Stromal cell of bone marrow (primary cell): ENCODE measurements around the gene PRKACA.
A peak's percentile ranks its signal among the peaks of the same experiment; 100 is the strongest.

Source experiments
- DNase-seq: peaks from one replicate; pipeline ENCODE4 v3.0.0-alpha.2; 2012; ENCODE audit warnings: low read depth

PRKACA gene

DNA sequence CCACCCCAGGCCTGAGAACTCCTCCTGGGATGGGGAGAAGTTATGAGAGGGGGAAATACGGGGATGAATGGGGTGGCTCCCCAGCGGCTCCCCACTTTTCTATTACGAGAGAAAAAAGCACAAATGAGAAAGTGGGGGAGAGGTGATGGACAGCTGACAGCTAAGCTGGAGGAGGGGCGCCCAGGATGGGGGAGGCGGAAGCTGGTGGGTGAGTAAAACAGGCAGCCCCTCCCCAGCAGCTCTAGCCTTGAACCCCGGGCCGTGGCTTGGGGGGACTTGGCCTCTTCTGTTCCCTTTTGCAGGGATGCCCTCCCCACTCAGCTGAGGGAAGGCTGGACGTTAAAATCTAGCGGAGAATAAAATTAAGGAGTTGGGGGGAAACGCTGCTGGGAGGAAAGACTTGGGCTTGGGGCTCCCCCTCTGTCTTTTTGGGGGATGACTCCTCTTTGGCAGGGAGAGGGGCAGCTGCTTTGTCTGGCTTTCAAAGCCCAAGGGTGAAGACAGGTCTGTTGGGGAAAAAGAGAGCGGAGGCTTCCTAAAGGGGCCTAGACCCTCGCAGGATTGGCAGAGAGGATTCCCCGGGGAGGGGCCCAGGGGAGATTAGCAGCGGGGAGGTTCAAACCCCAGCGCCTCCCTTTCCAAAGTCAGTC is 25.6 kb downstream of the PRKACA start:
- DNase-seq = no peak

DNA sequence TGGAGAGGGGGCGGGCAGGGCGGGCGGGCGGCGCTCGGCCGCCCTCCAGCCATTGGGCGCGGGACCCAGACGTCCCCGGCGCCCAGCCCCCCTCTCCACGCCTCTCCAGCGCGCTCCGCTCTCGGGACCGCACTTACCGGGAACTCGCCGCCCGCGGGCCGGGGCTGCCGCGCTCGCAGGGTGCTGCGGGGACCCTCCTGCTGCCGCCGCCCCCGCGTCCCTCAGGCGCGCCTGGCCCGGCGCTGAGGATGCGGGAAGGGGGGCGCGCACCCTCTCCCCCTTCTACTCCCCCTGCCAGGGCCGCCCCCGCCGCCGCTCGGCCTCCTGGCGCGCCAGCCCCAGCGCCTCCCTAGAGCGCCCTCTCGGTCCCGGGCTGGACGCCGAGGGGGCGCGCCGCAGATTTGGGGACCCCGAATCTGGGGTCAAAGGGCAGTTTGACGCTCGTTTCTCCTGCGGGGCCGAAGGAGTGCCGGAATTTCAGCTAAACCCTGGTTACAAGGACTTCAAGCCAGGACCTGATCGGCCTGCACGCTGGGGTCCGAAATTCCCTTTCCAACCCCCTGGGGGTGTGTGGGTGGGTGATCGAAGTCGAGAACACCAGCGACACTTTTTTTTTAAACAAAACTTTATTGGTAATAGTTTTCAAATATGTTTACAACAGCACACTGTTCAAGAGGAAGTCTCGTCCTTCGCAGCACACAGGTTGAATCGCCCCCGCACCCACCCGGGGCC is 26.3 kb downstream of the PRKACA start:
- DNase-seq = no peak

DNA sequence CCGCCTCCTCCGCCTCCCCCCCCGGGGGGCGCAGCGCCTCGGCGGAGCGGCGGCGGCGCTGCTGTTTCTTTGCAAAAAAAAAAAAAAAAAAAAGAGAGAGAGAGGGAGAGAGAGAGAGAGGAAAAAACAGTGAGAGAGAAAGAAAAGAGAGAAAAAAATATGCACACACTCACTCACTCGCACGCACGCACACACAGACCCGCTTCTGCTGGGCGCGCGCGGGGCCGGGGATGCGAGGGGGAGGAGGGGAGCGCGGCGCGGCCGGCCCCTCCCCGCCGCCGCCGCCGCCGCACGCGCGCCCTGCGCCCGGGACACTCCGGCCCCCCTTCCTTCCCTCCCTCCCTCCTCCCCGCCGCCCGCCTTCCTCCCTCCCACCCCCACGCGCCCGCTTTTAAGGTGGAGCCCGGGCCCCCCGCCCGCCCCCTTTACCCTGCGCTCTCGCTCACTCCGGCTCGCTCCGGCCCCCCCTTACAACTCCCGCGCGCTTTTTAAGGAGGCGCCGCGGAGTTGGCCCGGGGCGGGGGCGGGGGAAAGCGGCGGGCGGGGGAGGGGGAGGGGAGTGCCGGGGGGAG is 27.0 kb downstream of the PRKACA start, which contains the start of gene SAMD1:
TSS of gene SAMD1 (minus strand) at position 243 of the 572 bp plus-strand sequence.
- peak; percentile 83 for DNase-seq

DNA sequence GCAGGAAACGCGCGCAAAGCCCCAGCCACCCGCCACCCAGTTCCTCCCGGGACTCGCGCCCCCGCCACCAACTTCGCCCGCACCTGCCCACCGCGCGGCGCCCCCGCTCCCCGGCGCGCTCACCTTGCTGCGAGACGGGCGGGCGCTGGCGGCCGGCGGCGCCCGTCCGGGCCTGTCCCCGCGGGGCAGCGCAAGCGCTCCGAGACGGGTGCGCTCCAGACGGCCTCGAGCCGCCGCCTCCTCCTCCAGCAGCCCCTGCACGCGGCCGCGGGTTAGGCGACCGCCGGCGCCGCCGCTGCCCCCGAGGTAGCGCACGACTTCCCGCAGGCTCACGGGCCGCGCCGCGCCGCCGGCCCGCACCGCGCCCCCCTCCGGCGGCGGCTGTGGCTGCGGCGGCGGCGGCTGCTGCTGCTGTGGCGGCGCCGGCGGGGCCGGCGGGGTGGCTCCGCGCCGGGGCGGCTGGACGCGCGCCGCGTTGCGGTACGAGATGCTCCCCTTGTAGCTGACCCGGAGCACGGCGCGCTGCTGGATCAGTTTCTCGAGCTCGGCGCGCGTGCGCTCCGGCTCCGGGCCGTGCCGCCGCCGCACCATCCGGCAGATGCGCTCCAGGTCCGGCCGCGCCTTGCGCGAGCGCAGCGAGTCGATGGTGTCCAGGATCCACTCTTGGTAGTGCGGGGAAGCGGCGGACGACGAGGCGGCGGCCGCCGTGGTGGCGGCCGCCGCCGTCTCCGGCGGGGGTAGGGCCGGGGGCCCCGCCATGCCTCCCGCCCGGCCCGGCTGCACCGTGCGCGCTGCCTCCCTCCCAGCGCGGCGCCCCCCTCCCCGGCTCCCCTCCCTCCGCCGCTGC is 27.7 kb downstream of the PRKACA start:
- DNase-seq = no peak

DNA sequence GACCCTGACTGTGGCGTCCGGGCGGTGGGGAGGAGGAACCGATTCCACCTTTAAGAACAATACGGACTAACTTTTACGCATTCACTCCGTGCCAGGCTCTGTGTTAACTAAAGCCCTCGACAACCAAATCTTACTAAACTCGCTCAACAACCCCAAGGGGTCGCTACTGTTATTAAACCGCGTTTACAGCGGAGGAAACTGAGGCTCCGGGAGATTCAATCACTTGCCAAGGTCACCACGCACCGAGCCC is 28.2 kb downstream of the PRKACA start:
- no peak for DNase-seq

DNA sequence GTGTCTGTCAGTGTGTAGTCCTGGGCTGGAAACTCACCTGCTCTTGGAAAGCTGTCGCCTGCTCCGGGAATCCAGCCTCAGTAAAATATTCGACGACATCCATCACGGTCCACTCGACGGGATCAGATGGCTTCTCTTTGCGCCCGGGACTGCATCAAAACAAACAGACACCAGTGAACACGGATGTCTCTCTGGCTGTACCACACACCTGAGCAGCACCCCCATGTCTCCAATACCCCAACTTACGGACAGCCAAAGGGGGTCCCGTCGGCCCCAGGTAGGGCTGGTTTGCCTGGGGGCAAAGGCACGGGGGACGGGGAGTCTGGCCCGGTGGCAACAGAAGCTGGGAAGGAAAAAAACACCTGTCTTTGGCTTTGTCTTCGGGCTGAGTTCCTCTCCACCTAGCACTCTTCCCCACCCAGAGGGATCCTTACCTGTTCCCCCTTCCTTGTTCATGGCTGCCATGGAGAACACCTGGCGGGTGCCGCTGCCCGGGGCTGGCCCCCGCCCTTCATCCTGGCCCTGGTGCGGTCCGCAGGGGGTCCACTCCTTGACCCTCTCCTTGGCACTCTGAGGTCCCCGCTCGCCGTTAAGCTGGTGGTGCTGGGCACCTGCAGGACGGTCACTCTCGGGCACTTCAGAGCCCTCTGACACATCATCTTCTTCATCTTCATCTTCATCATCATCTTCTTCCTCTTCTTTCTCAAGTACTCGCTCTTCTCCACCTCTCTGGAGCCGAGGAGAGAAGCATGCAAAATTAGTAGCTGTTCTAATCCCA is 28.7 kb downstream of the PRKACA start:
- no peak for DNase-seq

DNA sequence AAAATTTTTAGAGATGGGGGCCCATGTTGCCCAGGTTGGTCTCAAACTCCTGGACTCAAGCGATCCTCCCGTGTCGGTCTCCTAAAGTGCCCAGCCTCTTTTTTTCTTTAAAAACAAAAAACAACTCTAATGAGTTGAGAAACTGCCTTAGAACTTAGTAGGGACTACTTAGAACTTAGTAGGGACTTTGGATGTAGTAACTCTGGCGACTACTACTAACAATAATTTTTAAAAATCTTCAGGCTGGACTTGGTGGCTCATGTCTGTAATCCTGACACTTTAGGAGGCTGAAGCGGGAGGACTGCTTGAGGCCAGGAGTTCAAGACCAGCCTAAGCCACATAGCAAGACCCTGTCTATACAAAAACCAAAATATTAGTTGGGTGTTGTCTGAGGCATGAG is 31.5 kb downstream of the PRKACA start:
- DNase-seq = no peak

DNA sequence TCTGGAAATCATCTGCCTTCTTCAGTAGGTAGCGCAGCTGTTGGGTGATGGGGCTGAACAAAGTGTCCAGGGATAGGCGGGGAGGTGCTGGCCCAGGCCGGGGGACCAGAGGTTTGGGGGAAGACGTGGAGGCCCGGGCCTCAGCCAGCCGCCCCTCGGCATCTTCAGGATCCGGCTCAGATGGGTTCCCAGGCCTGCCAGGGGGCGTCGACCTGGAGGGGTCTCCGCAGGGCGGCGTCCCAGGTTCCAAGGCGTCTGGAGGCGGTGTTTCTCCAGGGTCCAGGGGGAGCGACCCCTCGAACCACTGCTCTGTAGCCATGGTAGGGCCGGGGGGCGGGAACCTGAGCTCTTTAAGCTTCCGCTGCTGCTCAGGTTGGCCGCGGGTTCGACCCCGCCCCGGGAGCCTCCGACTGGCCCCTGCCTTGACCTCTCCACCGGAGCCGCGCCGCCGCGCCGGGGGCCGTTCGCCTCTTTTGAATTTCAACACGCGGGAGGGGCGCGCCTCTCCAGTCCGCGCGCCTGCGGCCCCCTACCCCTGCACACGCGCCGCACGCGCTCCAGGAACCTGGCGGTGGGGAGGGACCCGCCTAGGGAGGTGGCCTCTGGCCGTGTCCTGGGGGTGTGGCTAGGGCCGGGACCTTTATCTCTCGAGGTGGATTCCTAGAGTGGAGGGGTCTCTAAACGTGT is 32.1 kb downstream of the PRKACA start, which contains the start of gene C19orf67:
TSS of gene C19orf67 (minus strand) at position 475 of the 687 bp plus-strand sequence. CDS start at position 319, 156 bp downstream.
- DNase-seq = no peak

DNA sequence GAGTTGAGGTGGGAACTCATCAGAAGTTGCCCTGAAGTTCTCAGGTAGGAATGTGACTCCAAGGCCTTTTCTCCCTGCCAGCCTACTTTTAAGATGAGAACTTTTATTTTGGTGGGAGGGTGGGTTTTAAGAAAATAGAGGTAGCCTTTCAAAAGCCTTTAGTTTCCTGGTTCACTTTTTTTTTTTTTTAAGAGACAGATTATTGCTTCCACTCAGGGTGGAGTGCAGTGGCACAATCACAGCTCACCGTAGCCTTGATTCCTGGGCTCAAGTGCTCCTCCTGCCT is 34.9 kb downstream of the PRKACA start:
- no peak for DNase-seq

DNA sequence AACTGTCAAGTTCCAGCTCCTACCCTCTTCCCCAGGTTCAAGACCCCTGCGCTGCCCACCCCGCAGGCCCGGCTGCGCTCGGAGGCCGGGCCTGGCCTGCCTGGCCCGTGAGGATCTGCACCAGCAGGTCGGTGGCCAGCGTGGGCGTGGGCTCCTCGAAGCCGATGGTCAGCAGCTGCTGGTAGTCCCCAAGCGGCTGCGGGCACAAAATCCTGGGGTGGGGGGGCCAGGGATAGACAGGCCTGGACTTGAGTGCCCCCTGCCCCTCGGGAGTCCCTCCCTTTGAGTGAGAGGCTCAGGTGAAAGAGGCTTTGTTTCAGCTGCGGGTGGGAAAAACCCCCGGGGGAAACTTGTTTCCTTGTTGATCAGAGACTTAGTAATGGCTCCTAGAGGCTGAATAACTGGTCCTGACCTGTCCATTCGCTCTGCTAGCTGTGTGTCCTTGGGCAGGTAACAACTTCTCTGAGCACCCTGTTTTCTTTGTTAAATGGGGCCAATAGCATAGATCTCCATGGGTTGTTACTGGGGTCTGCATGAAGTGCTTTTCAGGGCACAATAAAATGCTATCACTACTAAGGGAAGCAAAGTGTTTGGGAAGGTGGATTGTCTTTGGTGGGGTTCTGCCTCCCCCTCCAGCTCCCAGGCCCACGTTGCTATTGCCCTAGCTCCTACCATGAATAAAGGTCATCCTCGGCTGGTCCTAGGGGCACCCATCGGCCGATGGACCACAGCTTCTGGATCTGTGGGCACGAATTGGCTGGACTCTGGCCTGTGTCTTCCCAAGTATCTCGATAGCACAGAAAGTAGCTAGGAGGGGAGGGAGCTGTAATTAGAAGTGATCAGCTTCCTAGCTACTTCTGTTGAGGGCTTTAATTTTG is 35.5 kb downstream of the PRKACA start:
- no peak for DNase-seq

DNA sequence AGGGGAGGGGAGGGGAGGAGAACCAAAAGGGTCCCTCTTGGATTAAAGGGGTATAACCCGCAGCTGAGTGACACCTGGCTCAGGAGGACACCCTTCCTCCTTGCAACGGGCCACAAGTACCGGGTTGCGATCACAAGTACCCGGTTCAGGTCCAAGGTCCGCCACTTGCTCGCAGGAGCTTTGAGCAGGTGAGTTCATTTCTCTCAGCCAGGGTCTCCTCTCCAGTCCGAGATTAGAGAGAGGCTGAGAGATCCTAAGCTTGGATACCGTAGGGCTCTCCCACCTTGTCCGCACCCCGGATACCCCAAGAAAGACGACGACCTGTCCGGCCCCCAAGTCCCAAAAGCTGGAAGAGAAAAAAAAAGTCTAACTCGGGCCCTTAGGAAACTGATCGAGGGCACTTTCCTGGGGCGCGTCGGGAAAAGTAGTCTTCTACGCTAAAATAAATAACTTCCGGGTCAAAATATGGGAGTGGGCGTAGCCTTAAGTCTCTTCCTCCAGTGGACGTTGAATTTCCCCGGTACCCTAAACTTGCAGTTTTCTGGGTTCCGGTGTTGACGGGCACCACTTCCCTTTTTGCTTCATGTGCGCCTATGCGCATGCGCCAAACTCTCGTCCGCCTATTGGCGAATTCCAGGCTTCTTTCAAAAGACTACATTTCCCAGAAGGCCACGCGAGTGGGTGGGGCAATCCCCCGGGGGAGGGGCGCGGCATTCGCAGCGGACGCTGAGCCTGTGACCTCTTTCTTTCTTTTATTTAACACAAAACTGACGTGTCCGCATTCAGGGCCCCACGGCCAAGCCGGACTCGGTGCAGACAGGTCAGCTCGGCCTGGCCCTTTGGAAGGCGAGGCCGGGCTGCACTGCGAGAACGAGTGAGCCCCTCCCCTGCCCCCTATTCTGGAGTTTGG is 36.4 kb downstream of the PRKACA start:
- DNase-seq = peak; percentile 99

DNA sequence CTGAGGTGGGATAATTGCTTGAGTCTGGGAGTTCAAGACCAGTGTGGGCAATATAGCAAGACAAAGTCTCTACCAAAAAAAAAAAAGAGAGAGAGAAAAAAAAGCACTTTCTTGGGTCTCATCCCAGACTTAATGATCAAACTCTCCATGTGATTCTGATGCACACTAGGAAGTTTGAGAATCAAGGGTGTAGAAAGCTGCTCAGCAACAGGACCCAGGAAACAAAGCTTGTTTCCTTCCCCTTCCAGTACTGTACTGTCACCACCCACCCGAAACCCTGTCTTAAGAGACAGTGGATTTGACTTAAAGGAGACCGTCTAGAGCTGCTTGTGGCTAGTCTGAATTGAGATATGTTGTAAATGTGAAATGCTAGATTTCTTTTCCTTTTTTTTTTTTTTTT is 39.2 kb downstream of the PRKACA start:
- peak; percentile 82 for DNase-seq

DNA sequence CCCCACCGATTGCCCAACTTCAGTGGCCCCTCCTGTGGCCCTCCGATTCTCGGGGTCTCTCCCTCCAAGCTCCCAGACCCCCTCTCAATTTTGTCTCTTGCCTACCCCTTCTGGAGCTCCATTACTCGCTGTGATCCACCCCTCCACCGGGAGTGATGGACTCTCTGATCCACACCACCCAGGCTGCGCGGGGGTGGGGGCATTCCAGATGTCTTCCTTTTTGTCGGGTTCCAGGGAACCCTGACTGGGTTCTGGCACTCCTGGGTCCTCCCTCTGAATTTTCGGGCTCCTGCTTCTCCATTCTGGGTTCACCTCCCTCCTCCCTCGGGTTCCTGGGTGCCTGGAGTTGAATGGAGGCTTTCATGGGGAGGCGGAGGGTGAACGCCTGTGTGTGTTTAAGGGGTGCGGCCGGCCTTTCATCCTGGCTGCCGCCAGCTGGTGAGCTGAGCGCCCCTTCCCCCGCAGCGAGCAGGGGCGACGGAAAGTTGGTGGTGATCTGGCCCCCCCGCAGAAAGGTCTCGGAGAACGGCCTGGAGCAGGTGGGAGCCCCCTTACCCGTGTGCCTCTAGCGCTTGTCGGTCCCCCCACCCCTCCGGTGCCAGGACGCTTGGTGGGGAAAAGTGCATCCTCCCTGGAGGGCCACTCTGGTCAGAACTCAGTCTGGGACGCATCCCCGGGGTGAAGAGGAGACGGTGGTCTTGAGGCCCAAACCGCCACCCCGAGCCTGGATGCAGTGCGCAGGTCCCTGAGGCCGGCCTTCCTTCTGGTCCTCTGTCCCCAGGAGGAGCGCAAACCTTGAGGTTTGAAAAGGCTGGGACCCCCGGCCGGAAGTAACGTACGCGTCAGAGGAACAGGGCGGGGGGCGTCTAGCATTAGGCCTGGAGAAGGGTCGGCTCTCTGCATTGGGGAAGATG is 43.4 kb downstream of the PRKACA start:
- DNase-seq = no peak

DNA sequence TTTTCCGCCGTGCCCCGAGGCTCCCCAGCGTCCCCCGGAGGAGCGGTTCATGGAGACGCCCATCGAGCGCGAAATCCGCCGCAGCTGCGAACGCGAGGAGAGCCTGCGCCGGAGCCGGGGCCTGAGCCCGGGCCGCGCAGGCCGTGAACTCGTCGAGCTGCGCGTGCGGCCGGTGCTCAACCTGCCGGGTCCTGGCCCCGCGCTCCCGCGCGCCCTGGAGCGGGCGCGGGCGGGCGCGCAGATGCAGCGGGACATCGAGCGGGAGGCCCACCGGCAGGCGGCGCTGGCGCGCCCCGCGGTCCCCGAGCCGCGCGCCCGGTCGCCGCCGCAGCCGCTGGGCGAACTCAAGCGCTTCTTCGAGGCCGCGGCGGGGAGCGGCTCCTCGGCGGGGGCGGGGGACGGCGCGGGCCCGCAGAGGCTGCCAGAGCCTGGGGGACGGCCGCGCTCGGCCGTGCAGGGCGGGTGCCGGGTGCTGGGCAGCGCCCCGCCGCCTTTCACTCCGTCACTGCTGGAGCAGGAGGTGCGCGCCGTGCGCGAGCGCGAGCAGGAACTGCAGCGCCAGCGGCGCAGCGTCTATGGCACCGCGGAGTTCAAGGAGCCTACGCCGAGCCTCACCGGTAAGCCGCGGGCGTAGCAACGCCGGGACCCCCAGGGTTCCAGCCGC is 44.2 kb downstream of the PRKACA start:
- DNase-seq = peak; percentile 58

DNA sequence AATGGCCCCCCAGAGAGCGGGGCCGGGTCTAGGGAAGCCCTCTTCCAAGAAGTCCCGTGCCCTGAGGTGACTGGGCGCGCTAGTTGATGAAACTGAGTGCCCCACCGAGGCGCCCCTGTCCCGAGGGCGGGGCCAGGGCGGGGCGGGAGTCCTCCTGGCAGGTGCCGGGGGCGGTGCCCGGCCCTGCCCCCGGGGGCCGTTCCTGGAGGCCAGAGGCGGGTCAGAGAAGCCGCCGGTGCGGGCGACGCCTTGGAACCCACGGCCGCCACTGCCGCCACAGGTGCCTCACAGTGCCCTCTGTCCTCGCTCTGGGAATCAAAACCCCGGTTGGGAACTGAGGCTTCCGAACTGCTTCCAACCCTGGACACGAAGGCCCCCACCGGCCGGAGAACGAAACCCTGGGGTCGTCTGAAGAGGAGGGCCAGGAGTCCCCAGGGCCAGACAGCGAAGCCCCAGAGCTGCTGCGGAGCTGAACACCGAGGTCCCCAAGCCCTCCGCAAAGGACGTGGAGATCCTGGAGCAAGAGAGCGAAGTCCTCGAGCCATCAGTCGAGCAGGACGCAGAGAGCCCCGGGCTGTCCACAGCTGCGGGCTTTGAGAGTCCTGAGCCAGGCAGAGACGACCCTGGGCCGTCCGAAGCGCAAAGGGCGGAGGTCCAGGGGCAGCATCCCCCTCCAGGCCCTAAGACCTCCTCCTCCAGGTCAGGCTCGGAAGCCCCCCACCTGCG is 44.9 kb downstream of the PRKACA start, which contains the start of gene MISP3:
TSS of gene MISP3 (plus strand) at position 252 of the 726 bp plus-strand sequence. CDS start 524 bp downstream, outside the sequence.
- DNase-seq = no peak

DNA sequence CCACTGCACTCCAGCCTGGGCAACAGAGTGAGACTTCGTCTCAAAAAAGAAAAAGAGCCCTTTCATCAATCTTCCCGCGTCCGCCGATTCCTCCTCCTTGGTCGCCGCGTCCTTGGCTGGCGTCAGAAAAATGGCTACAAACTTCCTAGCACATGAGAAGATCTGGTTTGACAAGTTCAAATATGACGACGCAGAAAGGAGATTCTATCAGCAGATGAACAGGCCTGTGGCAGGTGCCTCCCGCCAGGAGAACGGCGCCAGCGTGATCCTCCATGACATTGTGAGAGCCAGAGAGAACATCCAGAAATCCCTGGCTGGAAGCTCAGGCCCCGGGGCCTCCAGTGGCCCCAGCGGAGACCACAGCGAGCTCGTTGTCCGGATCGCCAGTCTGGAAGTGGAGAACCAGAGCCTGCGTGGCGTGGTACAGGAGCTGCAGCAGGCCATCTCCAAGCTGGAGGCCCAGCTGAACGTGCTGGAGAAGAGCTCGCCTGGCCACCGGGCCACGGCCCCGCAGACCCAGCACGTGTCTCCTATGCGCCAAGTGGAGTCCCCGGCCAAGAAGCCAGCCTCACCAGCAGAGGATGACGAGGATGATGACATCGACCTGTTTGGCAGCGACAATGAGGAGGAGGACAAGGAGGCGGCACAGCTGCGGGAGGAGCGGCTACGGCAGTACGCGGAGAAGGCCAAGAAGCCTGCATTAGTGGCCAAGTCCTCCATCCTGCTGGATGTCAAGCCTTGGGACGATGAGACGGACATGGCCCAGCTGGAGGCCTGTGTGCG is 47.1 kb downstream of the PRKACA start:
- no peak for DNase-seq
